ENCODE data around the gene MPL.

The MPL gene

DNA sequence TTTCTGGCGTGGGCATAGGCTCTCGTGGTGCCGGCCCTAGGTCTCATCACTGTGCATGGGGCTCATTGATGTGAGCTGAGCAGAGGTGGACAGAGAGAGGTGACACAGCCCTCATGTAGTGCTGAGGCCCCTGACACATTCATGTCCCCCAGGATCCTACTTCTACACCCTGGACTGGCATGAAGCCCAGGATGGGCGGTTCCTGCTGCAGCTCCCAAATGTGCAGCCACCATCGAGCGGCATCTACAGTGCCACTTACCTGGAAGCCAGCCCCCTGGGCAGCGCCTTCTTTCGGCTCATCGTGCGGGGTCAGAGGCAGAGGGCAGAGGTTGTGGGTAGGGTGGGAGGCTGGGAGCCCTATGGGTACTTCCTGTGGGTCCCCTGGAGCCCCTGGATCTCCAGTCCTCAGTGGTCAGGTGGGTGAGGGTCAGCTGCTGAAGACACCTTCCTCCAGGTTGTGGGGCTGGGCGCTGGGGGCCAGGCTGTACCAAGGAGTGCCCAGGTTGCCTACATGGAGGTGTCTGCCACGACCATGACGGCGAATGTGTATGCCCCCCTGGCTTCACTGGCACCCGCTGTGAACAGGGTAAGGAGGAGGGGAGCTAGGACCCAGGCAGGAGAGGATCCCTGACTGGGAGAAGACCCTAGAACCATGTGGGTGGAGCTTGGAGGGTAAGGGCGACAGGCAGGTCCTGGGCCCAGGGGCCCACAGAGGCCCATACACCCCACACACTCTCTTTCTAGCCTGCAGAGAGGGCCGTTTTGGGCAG is 30.7 kb upstream of the MPL start:
- no peak for DNase-seq

DNA sequence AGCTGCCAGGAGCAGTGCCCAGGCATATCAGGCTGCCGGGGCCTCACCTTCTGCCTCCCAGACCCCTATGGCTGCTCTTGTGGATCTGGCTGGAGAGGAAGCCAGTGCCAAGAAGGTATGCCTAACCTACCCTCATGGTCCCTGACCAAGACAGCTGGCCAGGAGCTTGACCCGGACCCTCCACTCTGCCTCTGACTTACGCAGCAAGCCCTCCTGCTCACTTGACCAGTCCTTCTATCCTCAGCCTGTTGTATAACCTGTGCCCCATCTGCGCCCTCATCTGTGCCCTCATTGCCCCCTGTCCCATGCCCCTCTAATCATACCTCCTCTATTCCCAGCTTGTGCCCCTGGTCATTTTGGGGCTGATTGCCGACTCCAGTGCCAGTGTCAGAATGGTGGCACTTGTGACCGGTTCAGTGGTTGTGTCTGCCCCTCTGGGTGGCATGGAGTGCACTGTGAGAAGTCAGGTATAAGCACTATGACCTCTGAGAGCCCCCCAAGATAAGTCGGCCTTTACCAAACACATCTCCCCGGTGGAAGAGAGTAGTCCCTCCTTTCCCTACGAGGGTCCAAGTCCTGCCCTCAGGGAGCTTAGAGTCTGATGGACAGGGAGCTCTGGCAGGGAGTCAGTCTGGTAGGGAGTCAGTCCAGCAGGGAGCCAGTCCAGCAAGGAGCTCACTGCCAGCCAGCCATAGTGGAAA is 30.0 kb upstream of the MPL start:
- no peak for DNase-seq

GRCh38 chr1:43308635-43309404 is 28.8 kb upstream of the MPL start:
- no peak for DNase-seq

DNA sequence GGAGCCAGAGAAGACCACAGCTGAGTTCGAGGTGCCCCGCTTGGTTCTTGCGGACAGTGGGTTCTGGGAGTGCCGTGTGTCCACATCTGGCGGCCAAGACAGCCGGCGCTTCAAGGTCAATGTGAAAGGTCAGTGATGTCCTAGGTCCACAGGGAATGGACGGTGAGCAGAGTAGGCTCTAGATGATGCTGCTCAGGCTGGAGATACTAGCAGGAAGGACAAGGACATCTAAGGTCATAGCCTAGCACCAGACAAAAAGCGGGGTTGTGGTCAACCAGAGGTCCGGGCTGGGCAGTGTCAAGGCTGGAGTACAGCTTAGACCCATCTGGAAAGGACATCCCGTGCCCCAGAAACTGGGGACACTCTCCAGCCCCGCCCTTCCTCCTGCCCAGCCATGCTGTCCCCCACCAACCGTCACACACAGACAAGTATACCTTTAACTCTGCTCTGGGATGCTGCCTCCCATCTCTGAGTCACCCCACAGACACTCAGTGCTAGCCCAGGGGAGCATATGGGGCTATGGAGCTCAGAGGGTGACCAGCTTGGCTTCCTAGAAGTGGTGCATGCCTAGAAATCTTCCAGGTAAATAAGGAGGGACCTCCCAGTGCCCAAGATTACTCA is 28.1 kb upstream of the MPL start:
- DNase-seq: no peak

- DNase-seq: no peak
Observed at GRCh38 chr1:43311521-43311920, 26.1 kb upstream of the MPL start.

- no peak for DNase-seq
Observed at GRCh38 chr1:43312212-43312623, 25.4 kb upstream of the MPL start.

GRCh38 chr1:43312663-43313515 is 24.7 kb upstream of the MPL start:
- DNase-seq: no peak

- no peak for DNase-seq
Observed at GRCh38 chr1:43313771-43314170, 23.8 kb upstream of the MPL start.

GRCh38 chr1:43314233-43314632 is 23.4 kb upstream of the MPL start:
- DNase-seq: no peak

- no peak for DNase-seq
Observed at GRCh38 chr1:43315481-43315880, 22.1 kb upstream of the MPL start.

DNA sequence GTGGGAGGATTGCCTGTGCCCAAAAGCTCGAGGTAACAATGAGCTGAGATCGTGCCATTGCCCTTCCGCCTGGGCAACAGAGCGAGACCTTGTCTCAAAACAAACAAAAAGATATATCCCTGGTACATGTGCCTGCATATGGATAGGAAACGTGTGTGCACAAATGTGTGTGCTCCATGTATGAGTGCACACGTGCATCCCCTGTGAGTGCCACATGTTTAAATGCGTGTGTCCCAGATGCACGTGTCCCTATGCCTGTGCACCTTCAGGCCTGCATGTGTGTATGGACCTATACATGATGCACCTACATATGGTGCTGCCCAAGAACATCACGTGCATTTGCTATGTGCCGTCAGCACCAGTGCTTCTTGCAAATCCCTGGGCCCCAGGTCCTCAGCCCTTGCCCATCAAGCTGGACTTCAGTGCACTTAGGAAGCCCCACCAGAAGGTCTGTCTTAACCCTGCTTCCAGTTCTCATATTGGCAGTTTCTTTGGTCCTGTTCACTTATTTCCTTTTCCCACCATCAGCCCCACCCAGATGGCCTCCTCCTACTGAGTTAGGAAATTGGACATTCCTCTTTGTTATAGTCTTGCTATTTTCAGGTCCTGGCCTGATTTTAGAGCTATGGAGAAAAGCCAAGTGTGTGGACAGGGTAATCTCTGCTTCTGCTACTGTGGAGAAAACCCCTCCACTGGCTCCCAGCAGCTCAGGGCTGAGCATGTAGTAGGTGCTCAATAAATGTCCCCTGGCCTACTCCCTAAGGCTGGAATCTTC is 21.5 kb upstream of the MPL start:
- DNase-seq: no peak

DNA sequence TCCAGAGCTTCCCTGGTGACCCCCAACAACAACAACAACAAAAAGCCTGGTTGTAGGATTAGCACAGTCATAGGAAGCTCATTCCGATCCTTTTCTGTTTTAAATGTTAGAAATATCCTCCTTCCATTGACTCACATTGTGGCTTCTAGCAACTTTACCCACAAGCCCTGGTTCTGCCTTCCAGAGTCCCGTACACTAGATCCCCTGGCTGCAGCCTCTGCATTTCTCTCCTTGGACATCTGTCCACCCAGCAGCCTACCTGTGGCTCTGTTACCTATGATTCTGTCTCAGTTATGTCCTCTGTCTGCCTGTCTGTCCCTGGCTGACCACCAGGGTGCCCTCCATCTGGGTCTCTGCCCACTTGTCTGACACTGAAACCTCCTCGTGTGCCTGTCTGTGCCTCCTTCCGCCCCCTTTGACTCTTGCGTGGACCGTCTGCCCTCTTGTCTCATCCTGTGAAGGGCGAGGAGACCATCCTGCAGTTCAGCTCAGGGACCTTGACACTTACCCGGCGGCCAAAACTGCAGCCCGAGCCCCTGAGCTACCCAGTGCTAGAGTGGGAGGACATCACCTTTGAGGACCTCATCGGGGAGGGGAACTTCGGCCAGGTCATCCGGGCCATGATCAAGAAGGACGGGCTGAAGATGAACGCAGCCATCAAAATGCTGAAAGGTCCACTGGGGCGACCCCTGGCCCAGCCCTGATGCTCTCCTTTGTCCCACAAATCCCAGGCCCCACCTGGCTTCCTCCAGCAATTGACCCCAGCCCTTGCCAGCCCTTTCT is 20.7 kb upstream of the MPL start:
- peak; percentile 46 for DNase-seq

DNA sequence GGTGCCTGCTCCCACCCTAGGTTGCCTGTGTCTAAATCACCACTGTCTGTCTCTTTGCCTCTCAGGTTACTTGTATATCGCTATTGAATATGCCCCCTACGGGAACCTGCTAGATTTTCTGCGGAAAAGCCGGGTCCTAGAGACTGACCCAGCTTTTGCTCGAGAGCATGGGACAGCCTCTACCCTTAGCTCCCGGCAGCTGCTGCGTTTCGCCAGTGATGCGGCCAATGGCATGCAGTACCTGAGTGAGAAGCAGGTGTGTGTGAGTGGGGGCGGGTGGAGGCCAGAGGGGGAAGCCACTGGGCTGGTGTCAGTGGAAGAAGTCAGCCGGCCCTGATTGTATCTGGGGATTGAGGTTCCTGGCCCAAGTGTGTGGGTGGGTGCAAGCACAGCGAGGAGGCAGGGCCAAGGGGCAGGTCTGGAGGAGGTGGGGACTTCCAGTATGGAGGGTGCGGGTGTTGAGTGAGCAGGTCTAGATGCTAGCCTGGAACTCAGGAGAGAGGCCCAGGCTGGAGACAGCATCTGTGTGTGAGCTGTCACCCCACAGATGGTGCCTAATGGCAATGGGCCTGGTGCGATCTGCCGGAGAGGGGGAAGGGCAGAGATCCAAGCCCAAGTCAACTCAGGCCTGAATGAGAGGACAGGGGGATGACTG is 19.7 kb upstream of the MPL start:
- DNase-seq: peak; percentile 51

DNA sequence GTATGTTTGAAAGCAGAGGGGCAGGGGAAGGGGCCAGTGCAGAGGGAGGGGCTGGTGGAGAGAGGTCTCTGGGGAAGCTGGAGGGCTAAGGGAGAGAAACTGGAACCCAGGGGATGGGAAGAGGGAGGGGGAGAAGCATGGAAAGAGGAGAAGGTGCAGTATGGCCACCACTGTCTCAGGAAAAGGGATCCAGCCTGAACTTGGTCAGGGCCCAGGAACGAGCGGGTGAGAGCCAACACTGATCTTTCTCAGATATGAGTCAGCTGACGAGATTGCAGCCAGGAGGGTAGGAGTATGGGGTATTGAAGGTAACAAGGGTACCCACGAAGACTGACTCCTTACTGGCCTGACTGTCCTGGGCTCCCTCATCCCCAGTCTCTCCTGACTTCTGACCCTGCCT is 18.8 kb upstream of the MPL start:
- DNase-seq: peak; percentile 49

- peak; percentile 40 for DNase-seq
Observed at GRCh38 chr1:43319288-43319687, 18.3 kb upstream of the MPL start.

GRCh38 chr1:43319766-43320165 is 17.9 kb upstream of the MPL start:
- no peak for DNase-seq

GRCh38 chr1:43321331-43321891 is 16.2 kb upstream of the MPL start:
- DNase-seq: peak; percentile 61

GRCh38 chr1:43322506-43322905 is 15.1 kb upstream of the MPL start:
- DNase-seq: no peak

DNA sequence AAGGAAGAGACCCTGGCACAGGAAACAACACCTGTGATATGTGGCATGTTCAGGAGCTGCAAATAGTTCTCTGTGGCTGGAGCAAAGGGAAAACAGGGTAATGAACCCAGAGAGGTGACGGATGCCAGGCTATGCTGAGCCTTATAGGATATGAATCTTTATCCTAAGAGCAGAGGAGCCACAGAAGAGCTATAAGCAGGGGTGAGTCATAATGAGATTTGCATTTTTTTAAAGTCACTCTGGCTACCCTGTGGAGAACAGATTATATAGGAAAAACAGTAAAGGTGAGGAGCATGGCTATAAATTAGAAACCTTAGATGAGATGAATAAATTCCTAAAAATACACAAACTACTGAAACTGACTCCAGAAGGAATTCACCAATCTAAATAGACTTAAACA is 12.8 kb upstream of the MPL start:
- DNase-seq: no peak

DNA sequence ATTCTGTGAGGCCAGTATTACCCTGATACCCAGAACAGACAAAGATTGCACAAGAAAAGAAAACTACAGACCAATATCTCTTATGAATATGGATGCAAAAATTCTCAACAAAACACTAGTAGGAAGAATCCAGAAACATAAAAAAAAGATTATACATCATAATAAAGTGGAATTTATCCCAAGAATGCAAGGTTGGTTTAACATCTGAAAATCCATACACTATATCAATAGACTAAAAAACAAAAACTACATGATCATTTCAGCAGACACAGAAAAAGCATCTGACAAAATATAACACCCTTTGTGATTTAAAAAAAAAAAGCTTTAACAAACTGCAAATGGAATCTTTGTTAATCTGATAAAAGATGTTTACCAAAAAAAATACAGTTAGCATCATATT is 12.2 kb upstream of the MPL start:
- no peak for DNase-seq

All from islet precursor cell (in vitro differentiated cells).